ENCODE results near the gene PPIG. TPM values are rescaled to one million over a fixed set of nuclear protein-coding genes. Genes with fewer than 3 reads are reported as not detected.

PPIG gene
- total RNA-seq, 1 experiment from 2014 or later: 55.4 TPM

DNA sequence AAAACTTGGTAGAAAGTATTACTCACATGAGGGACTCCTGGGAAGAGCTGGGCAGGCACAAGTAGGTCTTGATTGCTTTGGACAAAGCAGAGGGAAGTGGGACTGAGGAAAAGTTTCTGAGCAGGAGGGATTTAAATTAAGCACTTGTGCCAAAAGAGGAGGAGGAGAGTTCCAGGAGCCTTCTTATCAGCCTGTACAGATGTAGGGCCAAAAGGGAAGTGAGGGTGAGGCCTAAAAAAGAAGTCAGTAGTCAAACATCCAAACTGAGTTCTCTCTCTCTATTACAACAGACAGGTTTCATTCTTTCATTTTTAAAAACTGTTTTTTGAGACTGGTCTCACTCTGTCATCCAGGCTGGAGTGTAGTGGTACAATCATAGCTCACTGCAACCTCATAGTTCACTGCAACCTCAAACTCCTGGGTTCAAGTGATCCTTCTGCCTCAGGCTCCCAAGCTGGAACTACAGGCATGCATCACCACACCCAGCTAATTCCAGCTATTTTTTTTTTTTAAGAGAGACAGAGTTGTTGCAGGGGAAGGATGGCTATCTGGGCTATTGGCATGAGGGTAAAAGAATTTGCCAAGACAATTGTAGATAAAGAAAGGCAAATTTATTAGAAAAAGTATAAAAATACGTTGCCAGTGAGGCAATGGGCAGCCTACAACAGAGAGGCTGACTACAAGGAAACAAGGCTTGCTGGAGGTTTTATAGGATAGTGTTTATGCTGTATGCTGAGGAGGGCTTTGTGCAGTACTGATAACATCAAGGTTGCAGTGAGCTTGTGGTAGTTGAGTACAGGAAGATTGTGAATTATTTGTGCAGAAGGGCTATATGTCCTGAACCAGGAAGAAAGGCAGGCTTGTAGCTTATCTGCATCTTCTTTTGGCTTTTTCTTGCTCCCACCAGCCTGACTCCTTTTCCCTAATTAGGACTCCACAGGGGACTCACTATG, 81.1 kb downstream of the PPIG start:
- CTCF ChIA-PET: no interaction called here
- TF ChIP-seq, protein P1, sequence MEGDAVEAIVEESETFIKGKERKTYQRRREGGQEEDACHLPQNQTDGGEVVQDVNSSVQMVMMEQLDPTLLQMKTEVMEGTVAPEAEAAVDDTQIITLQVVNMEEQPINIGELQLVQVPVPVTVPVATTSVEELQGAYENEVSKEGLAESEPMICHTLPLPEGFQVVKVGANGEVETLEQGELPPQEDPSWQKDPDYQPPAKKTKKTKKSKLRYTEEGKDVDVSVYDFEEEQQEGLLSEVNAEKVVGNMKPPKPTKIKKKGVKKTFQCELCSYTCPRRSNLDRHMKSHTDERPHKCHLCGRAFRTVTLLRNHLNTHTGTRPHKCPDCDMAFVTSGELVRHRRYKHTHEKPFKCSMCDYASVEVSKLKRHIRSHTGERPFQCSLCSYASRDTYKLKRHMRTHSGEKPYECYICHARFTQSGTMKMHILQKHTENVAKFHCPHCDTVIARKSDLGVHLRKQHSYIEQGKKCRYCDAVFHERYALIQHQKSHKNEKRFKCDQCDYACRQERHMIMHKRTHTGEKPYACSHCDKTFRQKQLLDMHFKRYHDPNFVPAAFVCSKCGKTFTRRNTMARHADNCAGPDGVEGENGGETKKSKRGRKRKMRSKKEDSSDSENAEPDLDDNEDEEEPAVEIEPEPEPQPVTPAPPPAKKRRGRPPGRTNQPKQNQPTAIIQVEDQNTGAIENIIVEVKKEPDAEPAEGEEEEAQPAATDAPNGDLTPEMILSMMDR (IDR thresholded peaks at IDR 0.05; ENCODE audit: unreplicated experiment): no peak
- intact Hi-C loops (cut with micrococcal nuclease; ENCODE audit: unreplicated experiment): no loop called here
- BruUV-seq (replicated peaks): no TSS peak
- Mint-ChIP-seq H3K36me3 (ENCODE audit: insufficient read depth, unreplicated experiment) (no peaks in the 10 kb centered on the region), H3K27me3 (ENCODE audit: unreplicated experiment) (no peaks in the 10 kb centered on the region), H3K27ac (ENCODE audit: unreplicated experiment) (no peak overlapping the region), H3K4me3 (ENCODE audit: low read depth, unreplicated experiment) (no peak overlapping the region), H3K4me1 (ENCODE audit: low read depth, unreplicated experiment) (no peaks in the 10 kb centered on the region), H3K9me3 (ENCODE audit: low read depth, unreplicated experiment) (peaks cover 2% of the 10 kb centered on the region)
- no peak for DNase-seq

DNA sequence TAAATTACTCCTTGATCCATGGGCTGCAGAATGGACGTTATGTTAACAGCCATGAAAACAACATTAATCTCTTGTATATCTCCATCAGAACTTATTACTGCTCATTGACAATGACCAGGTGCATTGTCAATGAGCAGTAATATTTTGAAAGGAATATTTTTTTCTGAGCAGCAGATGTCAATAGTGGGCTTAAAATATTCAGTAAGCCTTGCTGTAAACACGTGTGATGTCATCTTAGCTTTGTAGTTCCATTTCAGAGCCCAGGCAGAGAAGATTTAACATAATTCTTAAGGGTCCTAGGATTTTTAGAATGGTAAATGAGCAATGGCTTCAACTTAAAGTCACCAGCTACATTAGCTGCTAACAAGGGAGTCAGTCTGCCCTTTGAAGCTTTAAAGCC, 83.4 kb downstream of the PPIG start:
- Mint-ChIP-seq H3K27me3 (ENCODE audit: unreplicated experiment) (no peaks in the 10 kb centered on the region), H3K27ac (ENCODE audit: unreplicated experiment) (no peak overlapping the region), H3K4me1 (ENCODE audit: low read depth, unreplicated experiment) (no peaks in the 10 kb centered on the region), H3K36me3 (ENCODE audit: insufficient read depth, unreplicated experiment) (no peaks in the 10 kb centered on the region), H3K9me3 (ENCODE audit: low read depth, unreplicated experiment) (peaks cover 2% of the 10 kb centered on the region), H3K4me3 (ENCODE audit: low read depth, unreplicated experiment) (no peak overlapping the region)
- intact Hi-C loops (cut with micrococcal nuclease; ENCODE audit: unreplicated experiment): no loop called here
- CTCF ChIA-PET: no interaction called here
- TF ChIP-seq, protein P1 (IDR thresholded peaks at IDR 0.05; ENCODE audit: unreplicated experiment): no peak
- no TSS peak for BruUV-seq (replicated peaks)
- no peak for DNase-seq

DNA sequence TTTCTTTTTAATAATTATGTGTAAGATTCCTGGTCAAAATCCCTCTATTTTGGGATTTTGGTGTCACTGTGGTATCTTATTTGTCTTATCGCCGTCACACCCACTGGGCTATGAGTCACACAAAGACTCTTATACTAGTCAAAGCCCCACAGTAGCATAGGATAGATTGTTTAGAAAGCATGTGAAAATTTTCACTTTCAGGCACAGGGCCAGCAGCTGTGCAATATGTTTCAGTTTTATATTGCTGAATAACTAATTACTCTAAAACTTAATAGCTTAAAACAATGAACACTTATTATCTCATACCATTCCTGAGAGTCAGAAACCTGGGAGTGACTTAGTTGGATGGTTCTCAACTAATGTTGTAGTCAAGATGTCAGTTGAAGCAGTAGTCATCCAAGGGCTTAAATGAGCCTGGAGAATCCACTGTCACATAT, 86.1 kb downstream of the PPIG start:
- BruUV-seq (replicated peaks): no TSS peak
- Mint-ChIP-seq H3K27me3 (ENCODE audit: unreplicated experiment) (no peaks in the 10 kb centered on the region), H3K36me3 (ENCODE audit: insufficient read depth, unreplicated experiment) (no peaks in the 10 kb centered on the region), H3K9me3 (ENCODE audit: low read depth, unreplicated experiment) (peaks cover 2% of the 10 kb centered on the region), H3K27ac (ENCODE audit: unreplicated experiment) (no peak overlapping the region), H3K4me3 (ENCODE audit: low read depth, unreplicated experiment) (no peak overlapping the region), H3K4me1 (ENCODE audit: low read depth, unreplicated experiment) (no peaks in the 10 kb centered on the region)
- intact Hi-C loops (cut with micrococcal nuclease; ENCODE audit: unreplicated experiment): no loop called here
- TF ChIP-seq, protein P1 (IDR thresholded peaks at IDR 0.05; ENCODE audit: unreplicated experiment): no peak
- no peak for DNase-seq
- CTCF ChIA-PET: interaction anchor here (0.5 to 0.7 kb wide), 3 partner anchors 22 to 248 kb away, joined by 3 to 4 read pairs (median 4); no protein-coding TSS in a partner anchor

DNA sequence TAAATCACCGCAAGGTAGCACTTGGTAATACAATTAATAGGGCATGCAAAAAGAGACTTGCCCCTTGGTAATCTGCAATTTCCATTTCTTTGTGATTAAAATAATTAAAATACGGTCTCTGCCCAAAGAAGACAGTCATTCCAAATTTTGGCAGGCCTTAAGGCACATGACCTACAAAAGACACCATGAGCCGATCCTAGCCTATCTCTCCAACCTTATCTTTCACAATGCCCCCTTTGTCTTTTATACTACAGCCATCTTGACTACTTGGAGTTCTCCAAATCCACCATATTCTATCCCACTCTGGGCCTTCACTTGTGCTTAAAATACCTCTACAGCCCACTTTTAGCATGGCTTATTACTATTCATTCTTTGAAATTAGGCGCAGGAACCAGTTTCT, 86.8 kb downstream of the PPIG start:
- no peaks in the 10 kb centered on the region for H3K4me1 Mint-ChIP-seq (ENCODE audit: low read depth, unreplicated experiment)
- DNase-seq: no peak
- TF ChIP-seq, protein P1 (IDR thresholded peaks at IDR 0.05; ENCODE audit: unreplicated experiment): no peak
- CTCF ChIA-PET: no interaction called here
- BruUV-seq (replicated peaks): no TSS peak
- no peaks in the 10 kb centered on the region for H3K27me3 Mint-ChIP-seq (ENCODE audit: unreplicated experiment)
- H3K36me3 Mint-ChIP-seq (ENCODE audit: insufficient read depth, unreplicated experiment): no peaks in the 10 kb centered on the region
- intact Hi-C loops (cut with micrococcal nuclease; ENCODE audit: unreplicated experiment): no loop called here
- H3K4me3 Mint-ChIP-seq (ENCODE audit: low read depth, unreplicated experiment): no peak overlapping the region
- no peak overlapping the region for H3K27ac Mint-ChIP-seq (ENCODE audit: unreplicated experiment)
- H3K9me3 Mint-ChIP-seq (ENCODE audit: low read depth, unreplicated experiment): peaks cover 2% of the 10 kb centered on the region

Data from Calu3 (cell line).